Dermis lymphatic vessel endothelial cell (primary cell): Measurements from ENCODE around the gene HCN1. TPM values are rescaled to one million over a fixed set of nuclear protein-coding genes. Genes with fewer than 3 reads are reported as not detected.

Source experiments
- total RNA-seq: library from RNA; depleted of rRNA; stranded (reverse); fragments of >200 nt; gene quantifications from 2 replicates; pipeline ENCODE4 v1.2.1, GENCODE V29; 2014

HCN1 gene
- not detected in 2 replicates for total RNA-seq

DNA sequence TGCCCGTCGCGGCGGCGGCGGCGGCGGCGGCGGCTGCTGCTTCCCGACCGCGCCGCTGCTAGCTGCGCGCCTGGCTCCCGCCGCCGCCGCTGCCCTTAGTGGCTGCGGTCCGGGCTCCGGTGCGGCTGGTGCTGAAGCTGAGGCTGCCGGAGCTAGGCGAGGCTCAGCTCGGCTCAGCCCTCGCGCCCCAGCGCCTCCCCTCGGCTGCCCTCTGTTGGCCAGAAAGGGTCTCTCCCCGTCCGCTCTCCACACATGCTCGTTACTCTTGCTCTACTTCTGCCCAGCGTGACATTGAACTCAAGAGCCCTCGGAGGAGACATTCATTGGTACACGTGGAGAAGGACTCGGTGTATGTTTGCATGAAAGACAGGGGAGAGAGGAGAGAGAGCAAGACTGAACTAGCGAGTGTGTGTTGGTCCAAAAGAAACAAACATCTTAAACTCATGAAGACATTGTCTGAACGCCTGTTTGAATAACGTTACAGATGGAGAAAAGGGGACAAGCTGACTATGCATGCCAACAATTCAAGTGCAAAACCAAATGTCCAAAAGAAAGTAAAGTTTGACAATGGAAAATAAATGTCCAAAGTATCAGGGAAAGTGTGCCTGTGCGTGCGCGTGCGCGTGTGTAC is at the start of gene HCN1:
Gene HCN1 (minus strand): TSS at position 175 of the 631 bp plus-strand sequence.

